GM12892 (cell line): ENCODE data around the gene PRKCH.

Experiments
- POLR2A ChIP-seq: IDR thresholded peaks from 2 replicates; pipeline ENCODE4 v1.6.1; 2011; ENCODE audit warnings: low read depth, low read length, control low read depth
- POLR2AphosphoS5 ChIP-seq: IDR thresholded peaks from 2 replicates; pipeline ENCODE4 v1.6.1; 2011; ENCODE audit warnings: low read depth, low read length, control low read depth
- TAF1 ChIP-seq: IDR thresholded peaks from 2 replicates; pipeline ENCODE4 v1.6.1; 2011; ENCODE audit warnings: low read depth, mild to moderate bottlenecking, control low read depth, low read length, borderline replicate concordance

DNA sequence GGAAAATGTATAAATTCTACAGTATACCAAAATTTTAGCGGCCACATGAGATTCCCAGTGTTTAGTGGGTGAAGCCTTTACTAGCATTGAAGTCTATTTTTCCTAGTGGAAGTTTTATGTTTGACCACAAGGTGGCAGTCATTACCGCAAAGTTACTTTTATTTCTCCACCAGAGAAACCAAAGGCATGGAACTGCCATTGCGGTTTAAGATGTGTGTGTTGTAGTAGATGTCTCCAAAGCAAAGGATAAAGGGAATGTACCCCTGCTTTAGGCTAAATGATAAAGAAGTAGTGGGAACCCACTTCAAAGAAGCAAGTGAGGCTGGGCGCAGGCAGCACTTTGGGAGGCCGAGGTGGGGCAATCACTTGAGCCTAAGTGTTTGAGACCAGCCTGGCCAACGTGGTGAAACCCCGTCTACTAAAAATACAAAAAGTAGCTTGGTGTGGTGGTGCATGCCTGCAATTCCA lies 140.5 kb downstream of the PRKCH start:
- TF ChIP-seq POLR2AphosphoS5 (no peak), POLR2A (no peak), TAF1 (no peak)
